Middle frontal gyrus (tissue), 1 donor: ENCODE measurements around the gene GPR137.
"Not testable (repeated sequence)": the region's sequence is repeated elsewhere in the genome, so short reads cannot be mapped to it uniquely, and the experiment has no call there.

ENCODE experiments used
- DNase-seq: peaks from one replicate; pipeline ENCODE4 v3.0.0-alpha.2; 2015; ENCODE audit warnings: low spot score; ENCODE audit errors: extremely low spot score

The GPR137 gene

GRCh38 chr11:64318766-64319761 lies 33.4 kb downstream of the GPR137 start:
- no peak for DNase-seq

- no peak for DNase-seq
Observed at GRCh38 chr11:64320556-64320955, 34.9 kb downstream of the GPR137 start.

GRCh38 chr11:64321026-64321425 lies 35.4 kb downstream of the GPR137 start:
- DNase-seq, result no peak

- DNase-seq, result no peak
Observed at GRCh38 chr11:64321533-64321932, 35.9 kb downstream of the GPR137 start.

- no peak for DNase-seq
Observed at GRCh38 chr11:64322925-64323260, 37.2 kb downstream of the GPR137 start.

- DNase-seq, result no peak
Observed at GRCh38 chr11:64323373-64323772, 37.7 kb downstream of the GPR137 start.

GRCh38 chr11:64323984-64324383 lies 38.3 kb downstream of the GPR137 start:
- DNase-seq, result not testable (repeated sequence)

- no peak for DNase-seq
Observed at GRCh38 chr11:64324692-64325469, 39.2 kb downstream of the GPR137 start.

- no peak for DNase-seq
Observed at GRCh38 chr11:64327375-64327774, 41.7 kb downstream of the GPR137 start.

GRCh38 chr11:64327993-64328392 lies 42.3 kb downstream of the GPR137 start:
- no peak for DNase-seq

GRCh38 chr11:64330888-64331287 lies 45.2 kb downstream of the GPR137 start:
- no peak for DNase-seq

- no peak for DNase-seq
Observed at GRCh38 chr11:64331569-64332371, 46.1 kb downstream of the GPR137 start.

- no peak for DNase-seq
Observed at GRCh38 chr11:64333556-64333955, 47.9 kb downstream of the GPR137 start.

- DNase-seq, result no peak
Observed at GRCh38 chr11:64334764-64335735, 49.4 kb downstream of the GPR137 start.

- no peak for DNase-seq
Observed at GRCh38 chr11:64337538-64338249, 52.0 kb downstream of the GPR137 start.

GRCh38 chr11:64338716-64339115 lies 53.1 kb downstream of the GPR137 start:
- DNase-seq, result no peak
